ENCODE measurements around the gene PGBD5. TPM values are rescaled to one million over a fixed set of nuclear protein-coding genes. Genes with fewer than 3 reads are reported as not detected.

Gene PGBD5
- total RNA-seq, 1 donor from 2014 or later = 16.2 TPM

- Mint-ChIP-seq H3K4me1 (ENCODE audit: low read depth) (peaks cover 6% of the 10 kb centered on the region), H3K27ac (no peak overlapping the region), H3K4me3 (ENCODE audit: low read depth) (no peak overlapping the region), H3K27me3 (no peaks in the 10 kb centered on the region), H3K9me3 (ENCODE audit: low read depth) (no peaks in the 10 kb centered on the region), H3K36me3 (ENCODE audit: insufficient read depth) (peaks cover 19% of the 10 kb centered on the region)
- DNase-seq (ENCODE audit: low spot score, unreplicated experiment) = no peak
- TF ChIP-seq, protein P1, sequence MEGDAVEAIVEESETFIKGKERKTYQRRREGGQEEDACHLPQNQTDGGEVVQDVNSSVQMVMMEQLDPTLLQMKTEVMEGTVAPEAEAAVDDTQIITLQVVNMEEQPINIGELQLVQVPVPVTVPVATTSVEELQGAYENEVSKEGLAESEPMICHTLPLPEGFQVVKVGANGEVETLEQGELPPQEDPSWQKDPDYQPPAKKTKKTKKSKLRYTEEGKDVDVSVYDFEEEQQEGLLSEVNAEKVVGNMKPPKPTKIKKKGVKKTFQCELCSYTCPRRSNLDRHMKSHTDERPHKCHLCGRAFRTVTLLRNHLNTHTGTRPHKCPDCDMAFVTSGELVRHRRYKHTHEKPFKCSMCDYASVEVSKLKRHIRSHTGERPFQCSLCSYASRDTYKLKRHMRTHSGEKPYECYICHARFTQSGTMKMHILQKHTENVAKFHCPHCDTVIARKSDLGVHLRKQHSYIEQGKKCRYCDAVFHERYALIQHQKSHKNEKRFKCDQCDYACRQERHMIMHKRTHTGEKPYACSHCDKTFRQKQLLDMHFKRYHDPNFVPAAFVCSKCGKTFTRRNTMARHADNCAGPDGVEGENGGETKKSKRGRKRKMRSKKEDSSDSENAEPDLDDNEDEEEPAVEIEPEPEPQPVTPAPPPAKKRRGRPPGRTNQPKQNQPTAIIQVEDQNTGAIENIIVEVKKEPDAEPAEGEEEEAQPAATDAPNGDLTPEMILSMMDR (IDR thresholded peaks at IDR 0.05; ENCODE audit: unreplicated experiment) = no peak
Observed at GRCh38 chr1:230281556-230281955, 144.6 kb downstream of the PGBD5 start.

GRCh38 chr1:230280906-230281413, 145.2 kb downstream of the PGBD5 start:
- Mint-ChIP-seq H3K27me3 (no peaks in the 10 kb centered on the region), H3K9me3 (ENCODE audit: low read depth) (no peaks in the 10 kb centered on the region), H3K4me1 (ENCODE audit: low read depth) (peaks cover 6% of the 10 kb centered on the region), H3K27ac (no peak overlapping the region), H3K36me3 (ENCODE audit: insufficient read depth) (peaks cover 21% of the 10 kb centered on the region), H3K4me3 (ENCODE audit: low read depth) (no peak overlapping the region)
- TF ChIP-seq, protein P1 (IDR thresholded peaks at IDR 0.05; ENCODE audit: unreplicated experiment) = no peak
- no peak for DNase-seq (ENCODE audit: low spot score, unreplicated experiment)

DNA sequence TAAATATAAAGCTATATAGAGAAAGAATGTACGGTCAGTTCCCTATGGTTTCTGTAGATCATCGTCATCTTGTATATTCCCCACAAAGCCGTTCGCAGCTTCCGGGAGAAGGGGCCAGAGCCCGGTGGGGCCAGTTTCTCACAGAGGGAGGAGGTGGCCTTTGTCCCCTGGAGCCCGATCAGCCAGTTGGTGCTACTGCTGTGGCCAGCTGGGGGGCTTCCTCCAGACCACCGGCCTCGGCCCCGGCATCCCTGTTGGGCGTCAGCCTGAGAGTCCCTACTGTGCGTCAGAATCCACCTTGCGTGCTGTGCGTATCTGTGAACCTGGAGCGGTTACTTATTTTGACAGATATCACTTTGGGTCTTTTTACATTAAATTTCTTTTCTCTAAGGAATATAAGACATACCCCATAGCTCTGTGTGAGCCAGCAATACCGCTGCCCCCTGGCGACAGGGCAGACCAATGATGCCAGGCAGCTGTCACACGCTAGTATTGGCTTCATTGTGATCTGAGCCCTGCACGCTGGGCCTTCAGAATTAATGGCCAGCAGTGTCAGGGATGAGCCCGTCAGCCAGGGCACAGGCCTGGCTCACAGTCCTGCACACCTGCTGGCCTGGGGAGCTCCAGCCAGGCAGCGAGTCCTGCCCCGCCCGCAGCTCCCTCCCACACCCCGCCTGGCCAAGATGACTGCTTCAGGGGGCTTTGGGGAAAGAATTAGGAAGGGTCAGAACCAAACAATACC, 145.9 kb downstream of the PGBD5 start:
- no peaks in the 10 kb centered on the region for H3K27me3 Mint-ChIP-seq
- DNase-seq (ENCODE audit: low spot score, unreplicated experiment) = no peak
- H3K4me3 Mint-ChIP-seq (ENCODE audit: low read depth) = no peak overlapping the region
- H3K27ac Mint-ChIP-seq = no peak overlapping the region
- H3K9me3 Mint-ChIP-seq (ENCODE audit: low read depth) = no peaks in the 10 kb centered on the region
- peaks cover 6% of the 10 kb centered on the region for H3K4me1 Mint-ChIP-seq (ENCODE audit: low read depth)
- H3K36me3 Mint-ChIP-seq (ENCODE audit: insufficient read depth) = peaks cover 21% of the 10 kb centered on the region
- TF ChIP-seq, protein P1 (IDR thresholded peaks at IDR 0.05; ENCODE audit: unreplicated experiment) = no peak

DNA sequence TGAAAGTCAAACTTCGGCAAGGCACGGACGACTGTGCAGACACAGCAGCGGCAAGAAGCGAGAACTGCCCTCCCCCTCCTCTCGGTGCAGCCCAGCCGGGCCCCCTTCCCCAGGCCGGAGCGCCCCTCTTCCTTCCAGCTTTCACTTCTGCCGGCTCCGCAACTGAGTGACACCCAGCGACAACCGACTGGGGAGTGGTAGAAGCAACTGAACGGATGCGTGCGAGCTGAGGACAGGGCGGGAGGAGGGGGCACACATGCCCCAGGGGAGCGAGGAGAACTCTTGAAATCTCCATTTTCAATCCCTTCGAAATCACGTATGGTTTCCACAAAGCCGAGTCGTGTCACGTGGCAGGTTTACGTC, 146.6 kb downstream of the PGBD5 start:
- no peaks in the 10 kb centered on the region for H3K27me3 Mint-ChIP-seq
- peaks cover 1% of the 10 kb centered on the region for H3K4me1 Mint-ChIP-seq (ENCODE audit: low read depth)
- no peak overlapping the region for H3K27ac Mint-ChIP-seq
- H3K9me3 Mint-ChIP-seq (ENCODE audit: low read depth) = no peaks in the 10 kb centered on the region
- TF ChIP-seq, protein P1 (IDR thresholded peaks at IDR 0.05; ENCODE audit: unreplicated experiment) = no peak
- no peak overlapping the region for H3K4me3 Mint-ChIP-seq (ENCODE audit: low read depth)
- DNase-seq (ENCODE audit: low spot score, unreplicated experiment) = no peak
- H3K36me3 Mint-ChIP-seq (ENCODE audit: insufficient read depth) = peaks cover 18% of the 10 kb centered on the region

GRCh38 chr1:230278871-230279582, 147.1 kb downstream of the PGBD5 start:
- no peak overlapping the region for H3K27ac Mint-ChIP-seq

More at GRCh38 chr1:230278871-230279582, 147.1 kb downstream of the PGBD5 start:
- Mint-ChIP-seq H3K4me1 (ENCODE audit: low read depth) (peaks cover 1% of the 10 kb centered on the region), H3K27me3 (no peaks in the 10 kb centered on the region), H3K36me3 (ENCODE audit: insufficient read depth) (peaks cover 14% of the 10 kb centered on the region), H3K4me3 (ENCODE audit: low read depth) (no peak overlapping the region), H3K9me3 (ENCODE audit: low read depth) (no peaks in the 10 kb centered on the region)
- TF ChIP-seq, protein P1 (IDR thresholded peaks at IDR 0.05; ENCODE audit: unreplicated experiment) = no peak
- no peak for DNase-seq (ENCODE audit: low spot score, unreplicated experiment)
